GM18909 (cell line): Measurements from ENCODE around the gene C2CD4D.
"Not testable (repeated sequence)": the region's sequence is repeated elsewhere in the genome, so short reads cannot be mapped to it uniquely, and the experiment has no call there.

Experiments
- ATAC-seq: cut with Tn5 transposase; IDR thresholded peaks from one replicate; pipeline ENCODE4 v1.9.1; 2021; ENCODE audit warnings: mild to moderate bottlenecking; ENCODE audit not compliant: unreplicated experiment, poor library complexity

C2CD4D gene

GRCh38 chr1:151859891-151860293, 20.3 kb upstream of the C2CD4D start:
- ATAC-seq: no peak

GRCh38 chr1:151858886-151859665, 19.5 kb upstream of the C2CD4D start:
- ATAC-seq: no peak

- ATAC-seq: no peak
Observed at GRCh38 chr1:151858030-151858746, 18.6 kb upstream of the C2CD4D start.

- ATAC-seq: no peak
Observed at GRCh38 chr1:151855933-151856332, 16.3 kb upstream of the C2CD4D start.

- not testable (repeated sequence) for ATAC-seq
Observed at GRCh38 chr1:151855516-151855915, 15.9 kb upstream of the C2CD4D start.

- no peak for ATAC-seq
Observed at GRCh38 chr1:151854658-151855057, 15.0 kb upstream of the C2CD4D start.

GRCh38 chr1:151853411-151853943, 13.9 kb upstream of the C2CD4D start, which contains the start of gene THEM5:
Gene THEM5, minus strand, starts transcription at chr1:151853712. Its CDS starts 147 bp downstream, at chr1:151853565.
- ATAC-seq: no peak

GRCh38 chr1:151852733-151853132, 13.1 kb upstream of the C2CD4D start:
- ATAC-seq: no peak

- no peak for ATAC-seq
Observed at GRCh38 chr1:151851886-151852285, 12.3 kb upstream of the C2CD4D start.

GRCh38 chr1:151849871-151850270, 10.3 kb upstream of the C2CD4D start:
- ATAC-seq: no peak

- ATAC-seq: no peak
Observed at GRCh38 chr1:151849126-151849525, 9.5 kb upstream of the C2CD4D start.

GRCh38 chr1:151847867-151848596, 8.4 kb upstream of the C2CD4D start:
- no peak for ATAC-seq

- ATAC-seq: no peak
Observed at GRCh38 chr1:151846686-151847237, 7.1 kb upstream of the C2CD4D start.

GRCh38 chr1:151846062-151846568, 6.5 kb upstream of the C2CD4D start:
- ATAC-seq: no peak

GRCh38 chr1:151843398-151843797, 3.8 kb upstream of the C2CD4D start:
- no peak for ATAC-seq

- no peak for ATAC-seq
Observed at GRCh38 chr1:151841141-151841540, 1.5 kb upstream of the C2CD4D start.

GRCh38 chr1:151840421-151840820, 801 bp upstream of the C2CD4D start:
- no peak for ATAC-seq

GRCh38 chr1:151839082-151839412, 573 bp downstream of the C2CD4D start:
- no peak for ATAC-seq

GRCh38 chr1:151838222-151839081, 1.2 kb downstream of the C2CD4D start:
- ATAC-seq: no peak

GRCh38 chr1:151837884-151838221, 1.8 kb downstream of the C2CD4D start:
- no peak for ATAC-seq
